ENCODE data around the gene RTL10.

DNA sequence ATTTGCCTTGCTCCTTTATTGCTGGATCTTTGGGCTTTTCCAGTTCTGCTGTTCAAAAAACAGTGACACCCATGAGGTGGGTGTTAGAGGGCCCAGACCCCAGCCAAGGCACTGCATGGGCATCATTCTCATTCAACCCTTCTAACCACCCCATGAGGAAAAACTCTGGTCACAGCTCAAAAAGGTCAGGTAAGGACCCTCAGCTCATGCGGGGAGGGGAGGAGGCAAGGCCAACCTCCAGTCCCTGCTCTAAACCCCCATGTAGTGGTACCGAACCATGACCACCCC, 7.4 kb downstream of the RTL10 start:
- TF ChIP-seq, protein P1, sequence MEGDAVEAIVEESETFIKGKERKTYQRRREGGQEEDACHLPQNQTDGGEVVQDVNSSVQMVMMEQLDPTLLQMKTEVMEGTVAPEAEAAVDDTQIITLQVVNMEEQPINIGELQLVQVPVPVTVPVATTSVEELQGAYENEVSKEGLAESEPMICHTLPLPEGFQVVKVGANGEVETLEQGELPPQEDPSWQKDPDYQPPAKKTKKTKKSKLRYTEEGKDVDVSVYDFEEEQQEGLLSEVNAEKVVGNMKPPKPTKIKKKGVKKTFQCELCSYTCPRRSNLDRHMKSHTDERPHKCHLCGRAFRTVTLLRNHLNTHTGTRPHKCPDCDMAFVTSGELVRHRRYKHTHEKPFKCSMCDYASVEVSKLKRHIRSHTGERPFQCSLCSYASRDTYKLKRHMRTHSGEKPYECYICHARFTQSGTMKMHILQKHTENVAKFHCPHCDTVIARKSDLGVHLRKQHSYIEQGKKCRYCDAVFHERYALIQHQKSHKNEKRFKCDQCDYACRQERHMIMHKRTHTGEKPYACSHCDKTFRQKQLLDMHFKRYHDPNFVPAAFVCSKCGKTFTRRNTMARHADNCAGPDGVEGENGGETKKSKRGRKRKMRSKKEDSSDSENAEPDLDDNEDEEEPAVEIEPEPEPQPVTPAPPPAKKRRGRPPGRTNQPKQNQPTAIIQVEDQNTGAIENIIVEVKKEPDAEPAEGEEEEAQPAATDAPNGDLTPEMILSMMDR (IDR thresholded peaks at IDR 0.05): no peak
- TF ChIP-seq EP300 (IDR thresholded peaks at IDR 0.05) (no peak), POLR2A (IDR thresholded peaks at IDR 0.05) (no peak)

All from ovary (tissue), 3 donors.